ENCODE measurements around the gene GPATCH2.
"Not testable (repeated sequence)": the region's sequence is repeated elsewhere in the genome, so short reads cannot be mapped to it uniquely, and the experiment has no call there.

Gene GPATCH2

GRCh38 chr1:217419194-217419551 lies 211.7 kb downstream of the GPATCH2 start:
- DNase-seq = no peak
- no peak overlapping the region for H3K27ac Mint-ChIP-seq
- H3K4me1 Mint-ChIP-seq (ENCODE audit: low read depth) = no peaks in the 10 kb centered on the region
- H3K36me3 Mint-ChIP-seq (ENCODE audit: low read depth) = no peaks in the 10 kb centered on the region
- H3K27me3 Mint-ChIP-seq = peaks cover 14% of the 10 kb centered on the region
- H3K4me3 Mint-ChIP-seq = no peak overlapping the region
- no peaks in the 10 kb centered on the region for H3K9me3 Mint-ChIP-seq

- Mint-ChIP-seq H3K27me3 (peaks cover 14% of the 10 kb centered on the region), H3K36me3 (ENCODE audit: low read depth) (no peaks in the 10 kb centered on the region), H3K4me1 (ENCODE audit: low read depth) (no peaks in the 10 kb centered on the region), H3K4me3 (no peak overlapping the region), H3K27ac (no peak overlapping the region), H3K9me3 (no peaks in the 10 kb centered on the region)
- no peak for DNase-seq
Observed at GRCh38 chr1:217418269-217419193, 212.4 kb downstream of the GPATCH2 start.

GRCh38 chr1:217417363-217417762 lies 213.5 kb downstream of the GPATCH2 start:
- no peak for DNase-seq
- Mint-ChIP-seq H3K4me3 (no peak overlapping the region), H3K27me3 (peaks cover 14% of the 10 kb centered on the region), H3K4me1 (ENCODE audit: low read depth) (no peaks in the 10 kb centered on the region), H3K9me3 (no peaks in the 10 kb centered on the region), H3K36me3 (ENCODE audit: low read depth) (no peaks in the 10 kb centered on the region), H3K27ac (no peak overlapping the region)

GRCh38 chr1:217407534-217408001 lies 223.3 kb downstream of the GPATCH2 start:
- DNase-seq = no peak
- H3K27ac Mint-ChIP-seq = no peak overlapping the region
- no peaks in the 10 kb centered on the region for H3K9me3 Mint-ChIP-seq
- no peaks in the 10 kb centered on the region for H3K4me1 Mint-ChIP-seq (ENCODE audit: low read depth)
- no peaks in the 10 kb centered on the region for H3K36me3 Mint-ChIP-seq (ENCODE audit: low read depth)
- no peaks in the 10 kb centered on the region for H3K27me3 Mint-ChIP-seq
- no peak overlapping the region for H3K4me3 Mint-ChIP-seq

- H3K9me3 Mint-ChIP-seq = no peaks in the 10 kb centered on the region
- H3K4me1 Mint-ChIP-seq (ENCODE audit: low read depth) = no peaks in the 10 kb centered on the region
- no peaks in the 10 kb centered on the region for H3K36me3 Mint-ChIP-seq (ENCODE audit: low read depth)
- DNase-seq = no peak
- H3K27me3 Mint-ChIP-seq = no peaks in the 10 kb centered on the region
- no peak overlapping the region for H3K27ac Mint-ChIP-seq
- no peak overlapping the region for H3K4me3 Mint-ChIP-seq
Observed at GRCh38 chr1:217403026-217403720, 227.7 kb downstream of the GPATCH2 start.

- no peaks in the 10 kb centered on the region for H3K36me3 Mint-ChIP-seq (ENCODE audit: low read depth)
- no peak overlapping the region for H3K27ac Mint-ChIP-seq
- no peaks in the 10 kb centered on the region for H3K4me1 Mint-ChIP-seq (ENCODE audit: low read depth)
- DNase-seq = no peak
- no peak overlapping the region for H3K4me3 Mint-ChIP-seq
- H3K9me3 Mint-ChIP-seq = no peaks in the 10 kb centered on the region
- H3K27me3 Mint-ChIP-seq = no peaks in the 10 kb centered on the region
Observed at GRCh38 chr1:217402301-217402700, 228.6 kb downstream of the GPATCH2 start.

- Mint-ChIP-seq H3K4me1 (ENCODE audit: low read depth) (no peaks in the 10 kb centered on the region), H3K27ac (no peak overlapping the region), H3K9me3 (no peaks in the 10 kb centered on the region), H3K36me3 (ENCODE audit: low read depth) (no peaks in the 10 kb centered on the region), H3K27me3 (no peaks in the 10 kb centered on the region), H3K4me3 (no peak overlapping the region)
- DNase-seq = no peak
Observed at GRCh38 chr1:217393896-217394295, 237.0 kb downstream of the GPATCH2 start.

GRCh38 chr1:217392441-217392840 lies 238.4 kb downstream of the GPATCH2 start:
- no peaks in the 10 kb centered on the region for H3K36me3 Mint-ChIP-seq (ENCODE audit: low read depth)
- no peak for DNase-seq
- no peaks in the 10 kb centered on the region for H3K27me3 Mint-ChIP-seq
- H3K27ac Mint-ChIP-seq = no peak overlapping the region
- H3K4me3 Mint-ChIP-seq = no peak overlapping the region
- no peaks in the 10 kb centered on the region for H3K9me3 Mint-ChIP-seq
- no peaks in the 10 kb centered on the region for H3K4me1 Mint-ChIP-seq (ENCODE audit: low read depth)

DNA sequence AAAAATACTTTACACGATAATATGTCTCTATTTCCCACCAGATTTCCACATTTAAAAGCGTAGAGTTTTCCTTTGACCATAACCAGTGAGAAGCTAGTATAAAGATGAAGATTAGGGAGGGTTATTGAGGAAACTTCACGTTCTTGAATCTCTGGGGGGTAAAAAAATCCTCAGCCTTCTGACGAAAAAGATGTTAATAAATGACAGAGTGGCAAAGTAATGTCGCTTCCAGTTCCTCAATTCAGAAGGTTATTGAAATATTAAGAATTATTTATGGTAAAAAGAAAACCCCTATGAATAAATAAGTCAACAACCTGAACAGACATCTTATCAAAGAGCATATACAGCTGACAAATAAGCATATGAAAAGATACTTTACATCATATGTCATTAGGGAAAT lies 241.0 kb downstream of the GPATCH2 start:
- Mint-ChIP-seq H3K36me3 (ENCODE audit: low read depth) (no peaks in the 10 kb centered on the region), H3K27ac (no peak overlapping the region), H3K4me3 (no peak overlapping the region), H3K4me1 (ENCODE audit: low read depth) (no peaks in the 10 kb centered on the region), H3K9me3 (no peaks in the 10 kb centered on the region), H3K27me3 (no peaks in the 10 kb centered on the region)
- no peak for DNase-seq

DNA sequence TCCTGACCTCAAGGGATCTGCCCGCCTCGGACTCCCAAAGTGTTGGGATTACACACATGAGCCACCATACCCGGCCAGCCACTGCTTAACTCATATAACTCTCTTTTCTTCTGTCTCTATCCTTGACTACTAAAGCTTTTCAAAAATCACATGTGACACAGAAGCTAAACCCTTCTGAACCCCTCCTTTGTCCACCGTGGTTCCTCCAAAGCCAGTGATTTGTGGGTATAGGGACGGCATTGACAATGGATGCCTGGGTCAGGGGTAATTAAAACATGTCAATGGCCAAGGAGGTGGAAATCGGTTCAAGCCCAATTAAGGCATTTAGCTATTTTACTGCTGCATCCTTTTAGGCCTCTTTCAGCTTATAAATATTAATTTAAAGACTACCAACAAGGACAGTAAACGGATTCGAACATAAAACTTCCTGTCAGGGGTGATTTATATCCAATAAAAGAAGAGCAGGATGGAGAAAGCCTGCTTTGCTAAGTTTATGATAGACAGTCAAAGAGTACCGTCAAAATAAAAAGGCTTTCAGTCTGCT lies 242.3 kb downstream of the GPATCH2 start:
- no peaks in the 10 kb centered on the region for H3K36me3 Mint-ChIP-seq (ENCODE audit: low read depth)
- DNase-seq = no peak
- H3K4me3 Mint-ChIP-seq = no peak overlapping the region
- no peaks in the 10 kb centered on the region for H3K27me3 Mint-ChIP-seq
- peaks cover under 1% of the 10 kb centered on the region for H3K9me3 Mint-ChIP-seq
- H3K27ac Mint-ChIP-seq = no peak overlapping the region
- no peaks in the 10 kb centered on the region for H3K4me1 Mint-ChIP-seq (ENCODE audit: low read depth)

GRCh38 chr1:217381773-217382172 lies 249.1 kb downstream of the GPATCH2 start:
- not testable (repeated sequence) for DNase-seq; H3K27me3 Mint-ChIP-seq; H3K4me3 Mint-ChIP-seq; H3K4me1 Mint-ChIP-seq (ENCODE audit: low read depth); H3K27ac Mint-ChIP-seq; H3K36me3 Mint-ChIP-seq (ENCODE audit: low read depth)
- H3K9me3 Mint-ChIP-seq = peaks cover 14% of the 10 kb centered on the region

- not testable (repeated sequence) for H3K4me3 Mint-ChIP-seq; H3K27ac Mint-ChIP-seq; H3K27me3 Mint-ChIP-seq; DNase-seq; H3K36me3 Mint-ChIP-seq (ENCODE audit: low read depth); H3K4me1 Mint-ChIP-seq (ENCODE audit: low read depth)
- peaks cover 18% of the 10 kb centered on the region for H3K9me3 Mint-ChIP-seq
Observed at GRCh38 chr1:217379804-217380203, 251.1 kb downstream of the GPATCH2 start.

DNA sequence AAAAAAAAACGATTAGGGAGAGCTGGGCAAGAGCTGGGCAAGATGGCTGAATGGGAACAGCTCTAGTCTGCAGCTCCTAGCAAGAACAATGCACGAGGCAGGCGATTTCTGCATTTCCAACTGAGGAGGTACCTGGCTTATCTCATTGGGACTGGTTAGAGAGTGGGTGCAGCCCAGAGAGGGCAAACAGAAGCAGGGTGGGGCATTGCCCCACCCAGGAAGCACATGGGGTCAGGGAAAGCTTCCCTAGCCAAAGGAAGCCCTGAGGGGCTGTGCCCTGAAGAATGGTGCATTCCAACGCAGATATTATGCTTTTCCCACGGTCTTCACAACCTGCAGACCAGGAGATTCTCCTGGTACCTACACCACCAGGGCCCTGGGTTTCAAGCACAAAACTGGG lies 251.6 kb downstream of the GPATCH2 start:
- H3K4me1 Mint-ChIP-seq (ENCODE audit: low read depth) = no peaks in the 10 kb centered on the region
- no peak overlapping the region for H3K27ac Mint-ChIP-seq
- H3K36me3 Mint-ChIP-seq (ENCODE audit: low read depth) = no peaks in the 10 kb centered on the region
- no peaks in the 10 kb centered on the region for H3K27me3 Mint-ChIP-seq
- DNase-seq = no peak
- no peak overlapping the region for H3K4me3 Mint-ChIP-seq
- H3K9me3 Mint-ChIP-seq = peaks cover 18% of the 10 kb centered on the region

All from activated T-cell treated with anti-CD3 and anti-CD28 coated beads, Interleukin-2, amount 50 U/mL, for 24 hours (primary cell).